COLO668 (cell line): Measurements from ENCODE around the gene PSMG4.
A peak's percentile ranks its signal among the peaks of the same experiment; 100 is the strongest.

ENCODE experiments used
- DNase-seq: peaks from one replicate; lab custom pipeline; 2025; ENCODE audit not compliant: unreplicated experiment; lab: John Stamatoyannopoulos, UW

Gene PSMG4

DNA sequence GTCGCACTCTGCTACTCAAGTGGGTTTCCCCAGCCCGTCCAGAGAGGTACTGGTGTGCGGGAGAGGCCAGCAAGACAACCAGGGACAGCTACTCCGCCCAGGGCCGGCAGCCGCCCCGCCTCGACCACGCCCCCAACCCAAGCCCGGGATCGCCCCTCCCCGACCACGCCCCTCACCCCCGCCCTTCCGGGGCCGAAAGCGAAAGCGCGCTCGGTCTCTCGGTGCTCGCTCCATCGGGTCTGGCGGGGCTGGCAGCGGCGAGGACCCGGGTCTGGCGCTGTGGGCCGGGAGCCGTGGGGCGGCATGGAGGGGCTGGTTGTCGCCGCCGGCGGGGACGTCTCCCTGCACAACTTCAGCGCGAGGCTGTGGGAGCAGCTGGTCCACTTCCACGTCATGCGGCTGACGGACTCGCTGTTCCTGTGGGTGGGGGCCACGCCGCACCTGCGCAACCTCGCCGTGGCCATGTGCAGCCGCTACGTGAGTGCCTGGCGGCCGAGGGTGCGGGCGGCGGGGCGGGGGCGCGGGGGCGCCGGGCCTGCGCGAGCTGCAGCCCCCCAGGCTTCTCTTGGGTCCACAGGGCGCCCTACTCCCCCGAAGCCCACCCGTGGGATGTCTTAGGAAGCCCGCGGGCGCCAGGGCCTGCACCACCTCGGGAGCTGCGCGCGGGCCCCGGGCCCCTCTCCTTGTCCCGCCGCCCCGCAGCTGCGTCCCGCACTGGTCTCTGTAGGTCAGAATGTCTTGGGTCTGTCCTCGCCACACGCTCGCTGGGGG, at the start of gene PSMG4:
TSS of gene PSMG4 (plus strand) at position 228 of the 771 bp plus-strand sequence. CDS start at position 304, 76 bp downstream.
- peak; percentile 89 for DNase-seq

GRCh38 chr6:3209114-3210023, 49.4 kb upstream of the PSMG4 start:
- peak; percentile 82 for DNase-seq

- no peak for DNase-seq
Observed at GRCh38 chr6:3210024-3210610, 48.6 kb upstream of the PSMG4 start.

DNA sequence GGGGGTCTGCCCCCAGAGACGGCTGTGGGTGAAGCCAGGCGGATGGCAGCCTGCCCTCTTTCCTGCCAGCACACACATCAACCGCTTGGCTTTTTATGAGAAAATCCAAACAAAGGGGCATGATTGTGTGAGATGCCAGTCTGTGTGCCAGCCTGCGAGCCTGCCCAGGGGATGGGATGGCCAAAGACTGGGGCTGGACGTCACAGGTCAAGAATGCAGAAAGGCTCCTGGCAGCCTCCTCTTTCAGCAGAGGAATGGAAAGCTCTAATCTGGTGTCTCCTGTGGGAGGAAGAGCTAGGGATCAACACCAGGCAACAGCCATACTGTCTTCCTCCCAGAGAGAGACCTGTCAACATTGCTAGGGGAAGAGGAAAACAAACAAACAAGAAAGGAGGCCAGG, 47.1 kb upstream of the PSMG4 start:
- no peak for DNase-seq

- DNase-seq, result no peak
Observed at GRCh38 chr6:3212261-3212660, 46.5 kb upstream of the PSMG4 start.

- DNase-seq, result no peak
Observed at GRCh38 chr6:3213334-3213695, 45.4 kb upstream of the PSMG4 start.

- DNase-seq, result no peak
Observed at GRCh38 chr6:3214898-3215297, 43.8 kb upstream of the PSMG4 start.

- DNase-seq, result no peak
Observed at GRCh38 chr6:3217286-3217685, 41.5 kb upstream of the PSMG4 start.

- no peak for DNase-seq
Observed at GRCh38 chr6:3218266-3218665, 40.5 kb upstream of the PSMG4 start.

- DNase-seq, result no peak
Observed at GRCh38 chr6:3220366-3220765, 38.4 kb upstream of the PSMG4 start.

DNA sequence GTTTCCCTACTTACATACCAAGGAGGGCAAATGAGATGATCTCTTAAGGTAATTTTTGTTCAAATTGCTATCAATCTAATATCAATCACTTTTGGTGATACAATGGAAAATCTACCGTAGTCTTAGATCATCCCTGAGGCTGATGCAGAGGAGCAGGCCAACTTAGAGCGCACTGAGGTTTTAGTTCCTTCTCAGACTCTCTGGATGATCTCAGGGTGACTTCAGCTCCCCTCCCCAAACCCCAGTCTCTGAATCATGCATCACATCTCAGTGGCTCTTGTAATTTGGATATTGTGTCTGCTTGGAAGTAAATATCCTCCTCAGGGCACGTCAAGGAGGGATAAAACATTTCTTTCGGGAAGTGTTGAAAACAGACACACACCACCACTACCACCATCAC, 37.2 kb upstream of the PSMG4 start:
- DNase-seq, result no peak

DNA sequence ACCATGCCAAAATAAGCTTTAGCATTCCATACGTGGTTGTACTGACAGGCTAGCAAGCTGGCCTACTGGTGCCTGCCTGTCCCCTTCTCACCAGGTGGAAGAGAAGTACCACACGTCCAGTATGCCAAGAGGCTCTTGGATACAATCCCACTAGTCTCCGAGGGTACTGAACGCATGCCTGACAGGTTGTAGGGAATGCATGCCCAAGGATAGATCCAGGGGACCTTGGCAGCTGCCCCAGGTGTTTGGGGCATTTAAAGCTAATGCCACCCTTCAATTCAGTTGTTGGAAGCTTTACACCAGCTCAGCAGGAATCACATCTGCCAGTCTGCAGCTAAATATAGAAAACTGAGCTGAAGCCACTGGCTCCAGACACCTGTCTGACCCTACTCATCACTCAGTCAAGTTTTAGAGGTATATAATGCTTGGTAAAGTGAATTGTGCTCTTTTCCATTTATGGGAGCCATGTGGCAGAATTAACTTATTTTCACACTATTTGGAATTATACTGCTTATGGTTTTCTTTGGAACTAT, 36.2 kb upstream of the PSMG4 start:
- DNase-seq, result peak; percentile 35

GRCh38 chr6:3226042-3226441, 32.7 kb upstream of the PSMG4 start:
- DNase-seq, result no peak

GRCh38 chr6:3226481-3227362, 32.0 kb upstream of the PSMG4 start:
- peak; percentile 69 for DNase-seq

DNA sequence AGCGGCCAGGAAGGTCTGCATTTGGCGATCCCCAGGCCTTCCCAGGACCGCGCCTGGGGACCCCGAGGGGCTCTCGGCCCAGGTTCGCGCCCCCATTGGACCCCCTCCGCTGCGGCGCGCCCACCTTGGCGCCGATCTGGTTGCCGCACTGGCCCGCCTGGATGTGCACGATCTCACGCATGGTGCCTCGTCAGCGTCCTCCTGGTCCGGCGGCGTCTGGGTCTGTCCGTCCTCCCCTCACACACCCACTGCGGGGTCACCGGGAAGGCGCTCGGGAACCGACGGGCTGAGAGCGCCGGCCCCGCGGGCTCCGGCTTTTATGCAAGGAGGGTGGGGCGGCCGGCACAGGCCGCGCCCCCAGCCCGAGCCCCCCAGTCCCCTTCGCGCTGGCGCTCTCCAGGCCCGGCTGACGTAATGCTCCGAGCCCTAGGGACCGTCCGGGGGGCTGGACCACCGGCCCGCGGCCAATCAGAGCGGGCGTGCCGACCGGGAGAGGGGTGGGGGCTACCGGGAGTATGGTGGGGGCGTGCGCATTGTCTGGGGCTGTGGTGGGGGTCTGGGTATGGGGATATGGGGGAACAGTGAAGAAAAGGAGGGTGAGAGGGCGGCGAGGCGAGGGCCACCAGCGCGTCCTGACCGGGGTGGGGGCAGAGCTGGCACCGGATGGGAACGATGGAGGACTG, 31.2 kb upstream of the PSMG4 start, which contains the start of gene TUBB2B:
TSS of gene TUBB2B (minus strand) at position 291 of the 683 bp plus-strand sequence. CDS start at position 181, 110 bp downstream.
- DNase-seq, result peak; percentile 92

GRCh38 chr6:3228046-3228671, 30.6 kb upstream of the PSMG4 start:
- peak; percentile 86 for DNase-seq

DNA sequence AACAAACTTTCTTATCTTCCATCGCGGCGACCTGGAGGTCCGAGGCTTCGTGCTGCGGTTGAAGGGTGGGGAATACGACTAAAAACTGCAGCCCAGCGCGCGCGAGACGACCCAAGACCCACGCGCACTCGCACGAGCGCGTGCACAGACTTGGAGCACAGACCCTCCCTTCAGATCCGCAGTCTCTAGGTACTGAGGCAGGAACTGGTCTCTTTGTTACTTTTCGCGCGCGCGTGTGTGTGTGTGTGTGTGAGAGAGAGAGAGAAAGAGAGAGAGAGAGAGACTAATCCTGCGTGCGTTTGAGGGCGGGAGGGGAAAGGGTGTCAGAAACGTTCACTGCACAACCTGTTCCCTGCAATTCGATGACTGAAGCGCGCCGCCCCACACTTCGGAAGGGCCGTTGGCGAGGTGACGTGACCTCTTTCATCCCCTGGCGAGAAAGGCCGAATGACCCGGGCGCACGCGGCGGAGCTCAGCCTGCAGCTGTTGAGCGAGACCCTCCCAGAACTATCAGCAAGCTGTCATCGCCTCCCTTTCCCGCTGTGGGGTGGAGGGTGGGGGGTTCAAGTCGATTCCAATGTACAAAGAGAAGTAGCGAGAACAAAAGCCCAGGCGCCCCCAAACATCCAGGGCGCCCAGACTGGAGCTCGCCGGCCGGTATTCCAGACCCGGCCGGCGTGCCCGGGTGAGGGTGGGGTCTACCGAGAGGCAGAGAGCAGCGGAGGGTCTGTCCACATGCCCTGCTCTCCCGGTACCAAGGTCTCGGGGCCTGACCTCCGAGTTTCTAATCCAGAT, 29.8 kb upstream of the PSMG4 start:
- DNase-seq, result peak; percentile 81

- DNase-seq, result peak; percentile 81
Observed at GRCh38 chr6:3229566-3230178, 29.1 kb upstream of the PSMG4 start.
